ENCODE measurements around the gene BMPR1B.
"Not testable (repeated sequence)": the region's sequence is repeated elsewhere in the genome, so short reads cannot be mapped to it uniquely, and the experiment has no call there.

Gene BMPR1B

GRCh38 chr4:95058991-95059390, 301.2 kb downstream of the BMPR1B start:
- in situ Hi-C loops (cut with MboI; ENCODE audit: low pct_unique_long_range_greater_than_20kb, low sequenced_read_pairs): no loop called here
- no peak for DNase-seq

- in situ Hi-C loops (cut with MboI; ENCODE audit: low pct_unique_long_range_greater_than_20kb, low sequenced_read_pairs): no loop called here
- no peak for DNase-seq
Observed at GRCh38 chr4:95059663-95060062, 301.9 kb downstream of the BMPR1B start.

- in situ Hi-C loops (cut with MboI; ENCODE audit: low pct_unique_long_range_greater_than_20kb, low sequenced_read_pairs): no loop called here
- DNase-seq: no peak
Observed at GRCh38 chr4:95061220-95061619, 303.5 kb downstream of the BMPR1B start.

- in situ Hi-C loops (cut with MboI; ENCODE audit: low pct_unique_long_range_greater_than_20kb, low sequenced_read_pairs): not testable (repeated sequence)
- peak; percentile 51 for DNase-seq
Observed at GRCh38 chr4:95061801-95062200, 304.0 kb downstream of the BMPR1B start.

GRCh38 chr4:95066050-95066449, 308.3 kb downstream of the BMPR1B start:
- in situ Hi-C loops (cut with MboI; ENCODE audit: low pct_unique_long_range_greater_than_20kb, low sequenced_read_pairs): no loop called here
- DNase-seq: no peak

- DNase-seq: no peak
- in situ Hi-C loops (cut with MboI; ENCODE audit: low pct_unique_long_range_greater_than_20kb, low sequenced_read_pairs): no loop called here
Observed at GRCh38 chr4:95068401-95068800, 310.6 kb downstream of the BMPR1B start.

- in situ Hi-C loops (cut with MboI; ENCODE audit: low pct_unique_long_range_greater_than_20kb, low sequenced_read_pairs): no loop called here
- no peak for DNase-seq
Observed at GRCh38 chr4:95068818-95069478, 311.2 kb downstream of the BMPR1B start.

GRCh38 chr4:95071851-95072250, 314.1 kb downstream of the BMPR1B start:
- in situ Hi-C loops (cut with MboI; ENCODE audit: low pct_unique_long_range_greater_than_20kb, low sequenced_read_pairs): no loop called here
- DNase-seq: no peak

- no peak for DNase-seq
- in situ Hi-C loops (cut with MboI; ENCODE audit: low pct_unique_long_range_greater_than_20kb, low sequenced_read_pairs): no loop called here
Observed at GRCh38 chr4:95073646-95074045, 315.9 kb downstream of the BMPR1B start.

GRCh38 chr4:95077864-95078263, 320.1 kb downstream of the BMPR1B start:
- no peak for DNase-seq
- in situ Hi-C loops (cut with MboI; ENCODE audit: low pct_unique_long_range_greater_than_20kb, low sequenced_read_pairs): no loop called here

- DNase-seq: no peak
- in situ Hi-C loops (cut with MboI; ENCODE audit: low pct_unique_long_range_greater_than_20kb, low sequenced_read_pairs): no loop called here
Observed at GRCh38 chr4:95080969-95081368, 323.2 kb downstream of the BMPR1B start.

GRCh38 chr4:95084584-95084983, 326.8 kb downstream of the BMPR1B start:
- DNase-seq: no peak
- in situ Hi-C loops (cut with MboI; ENCODE audit: low pct_unique_long_range_greater_than_20kb, low sequenced_read_pairs): no loop called here

- in situ Hi-C loops (cut with MboI; ENCODE audit: low pct_unique_long_range_greater_than_20kb, low sequenced_read_pairs): no loop called here
- DNase-seq: no peak
Observed at GRCh38 chr4:95085124-95085833, 327.5 kb downstream of the BMPR1B start.

- no peak for DNase-seq
- in situ Hi-C loops (cut with MboI; ENCODE audit: low pct_unique_long_range_greater_than_20kb, low sequenced_read_pairs): no loop called here
Observed at GRCh38 chr4:95086551-95086950, 328.8 kb downstream of the BMPR1B start.

- DNase-seq: no peak
- in situ Hi-C loops (cut with MboI; ENCODE audit: low pct_unique_long_range_greater_than_20kb, low sequenced_read_pairs): no loop called here
Observed at GRCh38 chr4:95087657-95088455, 330.1 kb downstream of the BMPR1B start.

GRCh38 chr4:95091272-95091671, 333.5 kb downstream of the BMPR1B start:
- in situ Hi-C loops (cut with MboI; ENCODE audit: low pct_unique_long_range_greater_than_20kb, low sequenced_read_pairs): no loop called here
- DNase-seq: no peak

GRCh38 chr4:95092766-95093165, 335.0 kb downstream of the BMPR1B start:
- DNase-seq: no peak
- in situ Hi-C loops (cut with MboI; ENCODE audit: low pct_unique_long_range_greater_than_20kb, low sequenced_read_pairs): no loop called here

GRCh38 chr4:95093460-95093859, 335.7 kb downstream of the BMPR1B start:
- in situ Hi-C loops (cut with MboI; ENCODE audit: low pct_unique_long_range_greater_than_20kb, low sequenced_read_pairs): no loop called here
- DNase-seq: no peak

- DNase-seq: no peak
- in situ Hi-C loops (cut with MboI; ENCODE audit: low pct_unique_long_range_greater_than_20kb, low sequenced_read_pairs): no loop called here
Observed at GRCh38 chr4:95093936-95094929, 336.5 kb downstream of the BMPR1B start.

Measured in KBM-7 (cell line).